ENCODE results near the gene PRRT1.

DNA sequence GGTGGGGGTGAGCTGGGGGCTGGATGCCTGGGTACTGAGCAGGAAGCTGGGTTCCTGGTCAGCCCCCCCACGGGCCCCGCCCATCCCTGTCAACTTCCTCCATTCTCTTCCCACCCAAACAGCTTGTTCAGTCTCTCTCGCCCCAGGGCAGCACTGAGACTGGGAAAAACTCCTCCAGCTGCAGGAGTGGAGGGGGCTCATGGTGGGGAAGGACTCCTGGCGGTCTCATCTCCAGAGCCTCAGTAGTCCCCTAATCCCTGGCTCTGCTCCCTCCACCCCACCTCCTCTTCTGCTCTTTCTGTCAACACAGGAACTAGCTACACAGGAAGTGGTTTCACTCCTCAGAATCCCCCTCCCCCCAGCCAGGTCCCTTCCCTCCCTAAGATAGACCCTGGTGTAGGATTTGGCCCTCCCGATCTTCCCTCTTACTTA is 40.9 kb upstream of the PRRT1 start, which contains the start of gene GPSM3:
- TF ChIP-seq, protein P1, sequence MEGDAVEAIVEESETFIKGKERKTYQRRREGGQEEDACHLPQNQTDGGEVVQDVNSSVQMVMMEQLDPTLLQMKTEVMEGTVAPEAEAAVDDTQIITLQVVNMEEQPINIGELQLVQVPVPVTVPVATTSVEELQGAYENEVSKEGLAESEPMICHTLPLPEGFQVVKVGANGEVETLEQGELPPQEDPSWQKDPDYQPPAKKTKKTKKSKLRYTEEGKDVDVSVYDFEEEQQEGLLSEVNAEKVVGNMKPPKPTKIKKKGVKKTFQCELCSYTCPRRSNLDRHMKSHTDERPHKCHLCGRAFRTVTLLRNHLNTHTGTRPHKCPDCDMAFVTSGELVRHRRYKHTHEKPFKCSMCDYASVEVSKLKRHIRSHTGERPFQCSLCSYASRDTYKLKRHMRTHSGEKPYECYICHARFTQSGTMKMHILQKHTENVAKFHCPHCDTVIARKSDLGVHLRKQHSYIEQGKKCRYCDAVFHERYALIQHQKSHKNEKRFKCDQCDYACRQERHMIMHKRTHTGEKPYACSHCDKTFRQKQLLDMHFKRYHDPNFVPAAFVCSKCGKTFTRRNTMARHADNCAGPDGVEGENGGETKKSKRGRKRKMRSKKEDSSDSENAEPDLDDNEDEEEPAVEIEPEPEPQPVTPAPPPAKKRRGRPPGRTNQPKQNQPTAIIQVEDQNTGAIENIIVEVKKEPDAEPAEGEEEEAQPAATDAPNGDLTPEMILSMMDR (conservative IDR thresholded peaks at IDR 0.05; ENCODE audit: low read depth, low read length), result no peak
- TF ChIP-seq POLR2A (IDR thresholded peaks at IDR 0.05; ENCODE audit: low read depth, low read length) (no peak), SMC3 (IDR thresholded peaks at IDR 0.05; ENCODE audit: low read depth, low read length) (no peak)

All from IMR-90 (cell line).